ENCODE data around the gene MS4A18. TPM values are rescaled to one million over a fixed set of nuclear protein-coding genes. Genes with fewer than 3 reads are reported as not detected.

The MS4A18 gene
- total and polyA plus RNA-seq, 10 of the 15 experiments (the other 5 are each of a cell fraction or from before 2014, with no cell fraction given), result not detected

GRCh38 chr11:60744114-60744513, 19.6 kb downstream of the MS4A18 start:
- no peak overlapping the region for H3K9ac ChIP-seq (ENCODE audit: control insufficient read depth, insufficient read depth, low read length)
- BruUV-seq (replicated peaks), result no TSS peak
- in situ Hi-C loops (cut with MboI) (no loop called here), intact Hi-C loops (cut with micrococcal nuclease; ENCODE audit: unreplicated experiment) (no loop called here)
- H3K27ac ChIP-seq (ENCODE audit: control insufficient read depth, insufficient read depth), result no peak overlapping the region
- H3K27me3 ChIP-seq (replicated peaks in 1 of 2; ENCODE audit: control insufficient read depth in 2 of 2, insufficient read depth in 2 of 2, low read length in 1 of 2), result no peaks in the 10 kb centered on the region
- no peak overlapping the region for H3K4me2 ChIP-seq (ENCODE audit: control insufficient read depth, insufficient read depth)
- ChIA-PET CTCF (interaction anchor here (1.1 kb wide), 1 partner anchor 86 kb away, joined by 3 read pairs; no protein-coding TSS in a partner anchor), RAD21 (ENCODE audit: unreplicated experiment) (no interaction called here), SMC1A (ENCODE audit: uncharacterized antibody, unreplicated experiment) (no interaction called here), POLR2A (no interaction called here)
- no peaks in the 10 kb centered on the region for H3K79me2 ChIP-seq (ENCODE audit: control insufficient read depth, insufficient read depth, low read length)
- ATAC-seq (no peak), DNase-seq (ENCODE audit: low read depth, low spot score) (no peak), FAIRE-seq (no peak)
- TF ChIP-seq SIN3A (IDR thresholded peaks at IDR 0.05; ENCODE audit: low read depth, low read length) (no peak), ATF2 (IDR thresholded peaks at IDR 0.05; ENCODE audit: low read length) (no peak), ATF3 (IDR thresholded peaks at IDR 0.05; ENCODE audit: borderline replicate concordance, extremely low read depth, low read depth, low read length) (no peak), NR2C1 (IDR thresholded peaks at IDR 0.05) (no peak), CBX5 (IDR thresholded peaks at IDR 0.05; ENCODE audit: low read depth) (no peak), MLLT1 (IDR thresholded peaks at IDR 0.05) (no peak), CBFB (IDR thresholded peaks at IDR 0.05; ENCODE audit: low read depth) (no peak), RCOR1 (conservative IDR thresholded peaks at IDR 0.05; ENCODE audit: low read depth, low read length) (no peak), SMARCA5 (IDR thresholded peaks at IDR 0.05) (no peak), CREB1 (IDR thresholded peaks at IDR 0.05; ENCODE audit: low read depth) (no peak), IKZF2 (IDR thresholded peaks at IDR 0.05) (no peak), SUPT20H (IDR thresholded peaks at IDR 0.05; ENCODE audit: borderline replicate concordance, control insufficient read depth, low read depth, low read length) (no peak), ZBTB40 (IDR thresholded peaks at IDR 0.05; ENCODE audit: borderline replicate concordance) (no peak)
- 76% methylated on average over 5 of the region's 5 CpGs for WGBS (ENCODE audit: insufficient coverage, insufficient replicate concordance, low lambda C conversion rate, missing lambda C conversion rate)
- no peaks in the 10 kb centered on the region for H3K4me1 ChIP-seq (ENCODE audit: control insufficient read depth, insufficient read depth, low read length)
- no peaks in the 10 kb centered on the region for H4K20me1 ChIP-seq (ENCODE audit: control insufficient read depth, insufficient read depth)
- H3K4me3 ChIP-seq, result no peak overlapping the region
- H3K9me3 ChIP-seq (replicated peaks; ENCODE audit: control insufficient read depth, insufficient read depth, low read length), result no peaks in the 10 kb centered on the region; the same call in 2 of the 3 replicates
- no peaks in the 10 kb centered on the region for H3K36me3 ChIP-seq (ENCODE audit: control insufficient read depth in 2 of 2, insufficient read depth in 2 of 2, low read length in 1 of 2)
- H2AFZ ChIP-seq (ENCODE audit: control insufficient read depth, low read depth, low read length), result no peak overlapping the region
